WERI-Rb-1 (cell line): ENCODE measurements around the gene PEX10.

Experiments used
- DNase-seq: peaks from one replicate; pipeline ENCODE4 v3.0.0-alpha.2; 2020
- H3K27ac ChIP-seq: fragments of 250-450 bp; sonication (Bioruptor Pico); 2 replicates; pipeline ENCODE4 v1.5.1; 2020; ENCODE audit warnings: mild to moderate bottlenecking, moderate library complexity
- H3K27me3 ChIP-seq: fragments of 250-450 bp; sonication (Bioruptor Pico); 2 replicates; pipeline ENCODE4 v1.5.1; 2021; ENCODE audit warnings: mild to moderate bottlenecking, low read depth, moderate library complexity; ENCODE audit not compliant: insufficient read depth, severe bottlenecking
- H3K36me3 ChIP-seq: fragments of 250-450 bp; sonication (Bioruptor Pico); 2 replicates; pipeline ENCODE4 v1.5.1; 2020; ENCODE audit warnings: mild to moderate bottlenecking, moderate library complexity
- H3K4me3 ChIP-seq: 2 replicates; pipeline ENCODE4 v1.5.1; 2011; ENCODE audit warnings: low read depth, mild to moderate bottlenecking, control low read depth, low read length
- H3K9me3 ChIP-seq: fragments of 250-450 bp; sonication (Bioruptor Pico); 2 replicates; pipeline ENCODE4 v1.5.1; 2021; ENCODE audit warnings: mild to moderate bottlenecking, moderate library complexity; ENCODE audit not compliant: severe bottlenecking
- TF ChIP-seq, protein P1 (sequence below): IDR thresholded peaks from 2 replicates; pipeline ENCODE4 v1.5.1; 2011; ENCODE audit warnings: low read depth, mild to moderate bottlenecking, control low read depth, inconsistent platforms, low read length

Gene PEX10

DNA sequence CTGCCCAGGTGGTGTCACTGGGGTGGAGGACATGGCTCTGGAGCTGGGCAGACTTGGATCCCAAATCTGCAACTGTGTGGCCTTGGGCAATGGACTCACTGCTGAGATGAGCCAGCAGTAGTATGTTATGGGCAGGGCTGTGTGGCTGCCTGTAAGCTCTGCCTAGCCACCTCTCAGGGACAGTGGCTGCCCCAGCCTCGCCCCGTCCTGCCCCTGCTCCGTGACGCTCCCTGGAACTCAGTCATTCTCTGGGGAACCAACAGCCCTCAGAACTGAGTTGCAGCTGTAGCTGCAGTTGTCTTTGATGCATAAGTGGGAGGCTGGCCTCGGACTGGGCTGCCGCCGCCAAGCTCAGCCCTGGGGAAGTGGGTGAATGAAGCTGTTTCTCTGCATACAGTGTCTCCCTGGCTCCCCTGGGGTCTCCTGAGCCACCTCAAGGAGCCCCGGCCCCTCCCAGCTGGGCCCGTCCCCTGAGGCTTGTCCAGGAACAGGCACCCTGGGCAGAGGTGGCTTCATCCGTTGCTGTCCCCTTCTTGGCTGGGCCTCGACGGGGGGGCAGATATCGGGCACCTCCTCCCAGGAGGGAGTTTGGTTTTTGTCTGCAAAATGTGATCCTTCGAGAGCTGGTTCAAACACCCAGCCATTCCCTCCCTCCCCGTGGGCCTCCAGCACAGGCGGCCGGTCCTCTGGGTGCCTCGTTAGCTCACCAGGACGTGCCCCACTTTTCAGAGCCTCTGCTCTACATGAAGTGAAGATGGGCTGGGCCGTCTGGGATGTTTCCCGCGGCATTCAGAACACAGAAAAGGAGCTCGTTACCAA, 37.5 kb upstream of the PEX10 start:
- H3K36me3 ChIP-seq: no peaks in the 10 kb centered on the region
- DNase-seq: no peak
- H3K9me3 ChIP-seq: no peaks in the 10 kb centered on the region
- no peaks in the 10 kb centered on the region for H3K27me3 ChIP-seq
- TF ChIP-seq, protein P1, sequence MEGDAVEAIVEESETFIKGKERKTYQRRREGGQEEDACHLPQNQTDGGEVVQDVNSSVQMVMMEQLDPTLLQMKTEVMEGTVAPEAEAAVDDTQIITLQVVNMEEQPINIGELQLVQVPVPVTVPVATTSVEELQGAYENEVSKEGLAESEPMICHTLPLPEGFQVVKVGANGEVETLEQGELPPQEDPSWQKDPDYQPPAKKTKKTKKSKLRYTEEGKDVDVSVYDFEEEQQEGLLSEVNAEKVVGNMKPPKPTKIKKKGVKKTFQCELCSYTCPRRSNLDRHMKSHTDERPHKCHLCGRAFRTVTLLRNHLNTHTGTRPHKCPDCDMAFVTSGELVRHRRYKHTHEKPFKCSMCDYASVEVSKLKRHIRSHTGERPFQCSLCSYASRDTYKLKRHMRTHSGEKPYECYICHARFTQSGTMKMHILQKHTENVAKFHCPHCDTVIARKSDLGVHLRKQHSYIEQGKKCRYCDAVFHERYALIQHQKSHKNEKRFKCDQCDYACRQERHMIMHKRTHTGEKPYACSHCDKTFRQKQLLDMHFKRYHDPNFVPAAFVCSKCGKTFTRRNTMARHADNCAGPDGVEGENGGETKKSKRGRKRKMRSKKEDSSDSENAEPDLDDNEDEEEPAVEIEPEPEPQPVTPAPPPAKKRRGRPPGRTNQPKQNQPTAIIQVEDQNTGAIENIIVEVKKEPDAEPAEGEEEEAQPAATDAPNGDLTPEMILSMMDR: no peak
- no peak overlapping the region for H3K27ac ChIP-seq
- no peak overlapping the region for H3K4me3 ChIP-seq

DNA sequence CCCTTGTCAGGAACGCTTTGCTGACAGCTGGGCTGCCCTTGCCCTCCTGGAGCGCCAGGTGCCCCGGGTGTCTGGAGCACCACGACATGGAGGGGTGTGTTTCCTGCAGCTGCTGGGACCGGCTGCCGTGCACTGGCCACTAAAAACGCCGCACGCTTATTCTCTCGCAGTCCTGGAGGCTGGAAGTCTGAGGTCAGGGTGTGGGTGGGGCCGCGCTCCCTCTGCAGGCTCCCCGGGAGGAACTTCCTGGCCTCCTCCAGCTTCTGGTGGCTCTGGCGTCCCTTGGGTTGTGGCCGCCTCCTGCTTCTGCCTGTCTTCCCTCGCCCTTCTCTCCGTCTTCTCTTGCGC, 35.7 kb upstream of the PEX10 start:
- TF ChIP-seq, protein P1: no peak
- H3K27ac ChIP-seq: peak overlapping the region; percentile 31; the same call in 1 of the 2 replicates

DNA sequence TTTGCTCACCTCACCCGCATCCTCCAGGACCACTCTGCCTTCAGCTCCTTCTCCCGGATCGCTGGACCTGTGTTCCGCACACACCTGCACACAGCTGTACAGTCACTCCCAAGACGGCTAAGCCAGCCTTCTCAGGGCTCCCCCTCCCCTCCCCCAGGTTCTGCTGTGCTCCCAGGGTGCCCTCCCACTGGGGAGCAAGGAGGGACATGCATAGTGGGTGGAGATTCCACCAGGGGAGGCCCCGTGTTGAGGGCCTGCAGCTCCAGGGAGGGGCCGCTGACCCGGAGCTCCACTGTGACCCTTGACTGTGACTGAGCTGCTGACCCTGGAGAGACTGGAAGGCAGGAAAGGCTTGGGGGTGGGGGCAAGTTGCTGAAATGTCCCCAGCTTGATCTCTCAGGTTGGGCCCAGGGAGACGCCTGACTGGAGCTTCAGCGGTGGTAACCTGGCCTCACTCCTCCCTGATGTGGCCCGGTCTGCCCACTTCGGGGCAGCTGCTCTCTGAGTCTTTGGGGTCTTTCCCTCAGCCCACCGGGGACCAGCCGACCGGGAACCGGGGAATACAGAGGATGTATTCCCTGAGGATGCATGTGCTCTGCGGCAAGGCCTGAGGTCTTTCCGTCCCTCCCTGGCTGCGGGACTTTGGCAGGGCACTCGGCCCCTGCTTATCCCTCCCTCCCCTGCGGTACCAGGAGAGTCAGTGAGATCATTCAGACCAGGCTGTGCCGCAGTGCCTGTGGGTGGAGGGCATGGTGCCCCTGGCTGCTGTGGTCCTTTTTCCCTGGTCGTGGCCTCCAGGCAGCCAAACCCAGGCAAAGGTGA, 35.1 kb upstream of the PEX10 start:
- H3K27ac ChIP-seq: peak overlapping the region; percentile 31; the same call in 1 of the 2 replicates
- peaks cover 13% of the 10 kb centered on the region for H3K27me3 ChIP-seq
- no peak for DNase-seq

More for the DNA sequence above, 35.7 kb upstream of the PEX10 start:
- Histone ChIP-seq H3K4me3 (no peak overlapping the region), H3K36me3 (no peaks in the 10 kb centered on the region), H3K9me3 (no peaks in the 10 kb centered on the region), H3K27me3 (peaks cover 9% of the 10 kb centered on the region)
- DNase-seq: no peak

DNA sequence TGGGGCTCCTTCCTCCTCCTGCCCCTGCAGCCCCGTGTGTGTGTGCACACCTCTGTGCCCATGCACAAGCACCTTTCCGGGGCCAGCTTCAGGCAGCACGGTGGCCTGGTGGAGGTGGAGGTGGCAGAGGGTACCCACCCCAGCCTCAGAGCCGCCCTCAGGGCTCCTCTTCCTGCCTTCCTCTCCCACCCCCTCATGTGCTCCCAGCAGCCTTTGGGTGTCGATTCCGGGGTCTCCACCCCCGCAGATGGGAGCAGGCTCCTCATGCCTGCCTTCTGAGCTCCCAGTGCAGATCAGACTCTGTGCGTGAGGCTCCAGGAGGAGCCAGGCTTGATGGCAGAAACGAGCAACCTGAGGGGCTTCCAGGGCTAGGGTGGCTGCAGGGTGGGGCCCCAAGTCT, 34.5 kb upstream of the PEX10 start:
- Histone ChIP-seq H3K27me3 (peaks cover 13% of the 10 kb centered on the region), H3K27ac (peak overlapping the region; percentile 63), H3K4me3 (peak overlapping the region; percentile 32; the same call in 1 of the 2 replicates), H3K9me3 (no peaks in the 10 kb centered on the region), H3K36me3 (no peaks in the 10 kb centered on the region)
- no peak for DNase-seq
- TF ChIP-seq, protein P1: no peak

More for the DNA sequence above, 35.1 kb upstream of the PEX10 start:
- TF ChIP-seq, protein P1: no peak
- H3K36me3 ChIP-seq: no peaks in the 10 kb centered on the region
- H3K4me3 ChIP-seq: no peak overlapping the region
- no peaks in the 10 kb centered on the region for H3K9me3 ChIP-seq

DNA sequence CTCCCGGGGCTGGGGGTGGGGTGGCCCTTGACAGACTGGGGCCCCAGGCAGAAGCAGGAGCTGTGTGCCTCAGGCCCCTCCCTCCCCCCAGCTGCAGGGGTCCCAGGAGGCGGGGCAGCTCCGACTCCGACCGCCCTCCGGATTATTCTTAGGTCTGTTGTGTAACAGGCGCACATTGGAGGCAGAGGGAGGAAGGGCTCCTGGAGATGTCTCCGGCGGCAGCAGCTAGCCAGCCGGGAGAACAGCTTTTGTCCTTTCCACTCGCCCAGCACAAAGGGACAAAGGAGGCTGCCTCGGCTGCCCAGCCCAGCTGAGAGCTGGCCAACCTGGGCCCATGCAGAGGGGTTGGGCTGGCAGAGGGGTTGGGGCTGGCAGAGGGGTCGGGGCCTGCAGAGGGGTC, 34.0 kb upstream of the PEX10 start:
- TF ChIP-seq, protein P1: no peak
- Histone ChIP-seq H3K27me3 (peaks cover 13% of the 10 kb centered on the region), H3K36me3 (no peaks in the 10 kb centered on the region), H3K4me3 (peak overlapping the region; percentile 32), H3K9me3 (no peaks in the 10 kb centered on the region), H3K27ac (peak overlapping the region; percentile 63)
- peak; percentile 83 for DNase-seq
